Measurements from ENCODE around the gene PRRT1. TPM values are rescaled to one million over a fixed set of nuclear protein-coding genes. Genes with fewer than 3 reads are reported as not detected.
A peak's percentile ranks its signal among the peaks of the same experiment; 100 is the strongest.

The PRRT1 gene
- total and polyA plus RNA-seq, 2 of the 4 experiments (the other 2 are of a cell fraction): 0.99 TPM; not detected in 1

DNA sequence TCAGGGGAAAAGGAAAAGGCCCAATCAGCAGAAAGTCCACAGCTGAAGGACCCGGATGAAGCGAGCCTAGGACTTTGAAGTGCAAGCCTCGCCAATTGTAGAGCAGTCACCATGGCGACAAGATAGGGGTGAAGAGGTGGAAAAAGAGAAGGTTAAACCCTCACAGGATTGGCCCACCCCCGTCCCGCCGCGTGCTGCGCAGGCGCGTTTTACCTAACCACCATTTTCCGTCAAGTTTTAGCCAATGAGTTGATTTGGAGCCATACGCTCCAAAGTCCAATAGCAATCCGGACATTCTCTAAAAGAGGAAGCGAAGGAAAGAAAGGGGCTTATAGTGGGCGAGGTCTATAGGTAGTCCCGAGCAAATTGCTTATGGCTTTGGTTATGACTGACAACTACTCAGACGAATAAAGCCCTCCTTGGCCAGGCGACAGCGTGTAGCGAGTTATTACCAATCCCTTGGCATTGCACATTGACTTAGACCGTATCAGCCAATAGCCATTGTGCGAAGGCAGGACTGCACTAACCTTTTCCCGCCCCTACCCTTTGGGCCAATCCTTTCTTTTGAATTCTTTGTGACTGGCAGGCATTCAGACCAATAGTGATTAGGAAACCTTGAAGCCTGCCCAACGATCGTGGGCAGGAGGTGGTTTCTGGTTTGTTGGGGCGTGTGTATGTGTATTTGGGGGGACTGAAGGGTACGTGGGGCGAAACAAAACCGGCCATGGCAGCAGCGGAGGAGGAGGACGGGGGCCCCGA lies 26.2 kb upstream of the PRRT1 start, which contains the start of gene RNF5:
TSS of gene RNF5 (plus strand) at position 618 of the 759 bp plus-strand sequence. CDS start at position 725, 107 bp downstream.
- Histone ChIP-seq H2AK5ac (ENCODE audit: low read depth, low read length) (peak within 1 kb of the TSS; percentile 94), H2BK20ac (ENCODE audit: low read depth, low read length) (no peak within 1 kb of the TSS; the same call in none of the 2 replicates), H3K27me3 (ENCODE audit: control insufficient read depth, insufficient read depth, low read length) (no peaks in the 10 kb centered on the region), H3K27ac (ENCODE audit: insufficient read depth, low read length) (peak within 1 kb of the TSS; percentile 74), H3K4me1 (ENCODE audit: control insufficient read depth, insufficient read depth, low read length) (peaks cover 5% of the 10 kb centered on the region), H2BK5ac (ENCODE audit: low read depth, low read length, poor library complexity, severe bottlenecking) (peak within 1 kb of the TSS; percentile 90), H4K20me1 (ENCODE audit: insufficient read depth, low read length) (peaks cover 3% of the 10 kb centered on the region; the same call in 1 of the 2 replicates), H3K79me1 (ENCODE audit: low read depth in 1 of 2, low read length in 2 of 2) (peaks cover 29 to 57% of the 10 kb centered on the region in 2 experiments), H2AK9ac (replicated peaks; ENCODE audit: low read depth, low read length, poor library complexity) (peak within 1 kb of the TSS; percentile 92), H3K9me3 (ENCODE audit: control insufficient read depth, insufficient read depth, low read length) (no peaks in the 10 kb centered on the region), H4K8ac (ENCODE audit: low read depth in 2 of 2, low read length in 2 of 2) (peak within 1 kb of the TSS; percentile 58 to 89), H3K4ac (ENCODE audit: low read depth, low read length) (peak within 1 kb of the TSS; percentile 92), H3K9ac (ENCODE audit: low read depth, low read length) (peak within 1 kb of the TSS; percentile 92), H2BK120ac (ENCODE audit: low read depth, low read length) (peak within 1 kb of the TSS; percentile 65), H3K36me3 (ENCODE audit: control insufficient read depth, insufficient read depth, low read length) (peaks cover 11% of the 10 kb centered on the region; the same call in 1 of the 2 replicates), H4K5ac (ENCODE audit: low read depth, low read length) (peak within 1 kb of the TSS; percentile 77), H3K18ac (ENCODE audit: low read depth, low read length) (peak within 1 kb of the TSS; percentile 70), H4K91ac (ENCODE audit: insufficient read depth, low read depth, low read length) (peak within 1 kb of the TSS; percentile 85), H3K4me3 (ENCODE audit: insufficient read depth, low read depth, low read length) (peak within 1 kb of the TSS; percentile 65), H3K4me2 (ENCODE audit: low read depth, low read length) (peak within 1 kb of the TSS; percentile 99), H3K23ac (ENCODE audit: low read depth, low read length) (peak within 1 kb of the TSS; percentile 88), H2BK15ac (ENCODE audit: low read depth, low read length) (peak within 1 kb of the TSS; percentile 28; the same call in 2 of the 3 replicates), H2AFZ (replicated peaks; ENCODE audit: low read length, poor library complexity) (peak within 1 kb of the TSS; percentile 85), H3K14ac (replicated peaks; ENCODE audit: low read depth, low read length) (peak within 1 kb of the TSS; percentile 95), H3K9me1 (ENCODE audit: insufficient read depth, low read length) (peaks cover 25% of the 10 kb centered on the region), H3K56ac (ENCODE audit: extremely low read depth, insufficient read depth, low read length) (peak within 1 kb of the TSS; percentile 91)
- BruUV-seq (replicated peaks): no TSS peak
- DNase-seq (peak; percentile 100), ATAC-seq (ENCODE audit: low read depth) (peak; percentile 78)
- POLR2A ChIA-PET (ENCODE audit: unreplicated experiment): interaction anchor here (0.6 to 1.4 kb wide), 5 partner anchors 10 to 19 kb away, joined by 3 to 6 read pairs (median 4); no protein-coding TSS in a partner anchor
- dilution Hi-C loops (cut with HindIII; ENCODE audit: low sequenced_read_pairs, unreplicated experiment) (no loop called here), intact Hi-C loops (cut with micrococcal nuclease) (loop anchor here (2.0 to 5.0 kb wide), 2 partner anchors 25 to 61 kb away; no protein-coding TSS in a partner anchor), in situ Hi-C loops (cut with MboI; ENCODE audit: low sequenced_read_pairs) (loop anchor here (10.0 to 25.0 kb wide), 2 partner anchors 203 to 784 kb away; partner anchors contain the start of genes BRD2, DXO and HLA-DMA)
- WGBS, 2 experiments (ENCODE audit: extremely low coverage in 2 of 2, insufficient read length in 1 of 2): 0% methylated on average over 9 of the region's 33 CpGs; no CpG with 5 or more reads in 1 of the 2 experiments
- CTCF ChIA-PET: interaction anchor here (0.6 to 0.7 kb wide), 2 partner anchors 63 to 609 kb away, joined by 3 read pairs; no protein-coding TSS in a partner anchor
- TF ChIP-seq NFE2L2 (IDR thresholded peaks at IDR 0.05; ENCODE audit: low read depth, low read length) (0 out of 2 replicates have a peak, but pooled peaks have one; percentile 29), RFX5 (IDR thresholded peaks at IDR 0.05; ENCODE audit: low read depth, low read length) (no peak), RAD21 (IDR thresholded peaks at IDR 0.05; ENCODE audit: low read length) (no peak), MXI1 (IDR thresholded peaks at IDR 0.05; ENCODE audit: borderline replicate concordance, low read depth, low read length) (peak; percentile 35; the same call in 1 of the 2 replicates), MAZ (IDR thresholded peaks at IDR 0.05; ENCODE audit: borderline replicate concordance, low read depth, low read length) (peak; percentile 27; the same call in 1 of the 2 replicates), BHLHE40 (IDR thresholded peaks at IDR 0.05; ENCODE audit: low read depth, low read length) (peak; percentile 39; the same call in 1 of the 2 replicates), POLR2A (IDR thresholded peaks at IDR 0.05; ENCODE audit: low read depth, low read length) (peak; percentile 23; the same call in 1 of the 2 replicates), ELK1 (IDR thresholded peaks at IDR 0.05; ENCODE audit: borderline replicate concordance, low read depth, low read length) (no peak), MAFK (IDR thresholded peaks at IDR 0.05; ENCODE audit: low read depth, low read length) (peak; percentile 97), SMC3 (IDR thresholded peaks at IDR 0.05; ENCODE audit: low read depth, low read length) (no peak), CEBPB (IDR thresholded peaks at IDR 0.05; ENCODE audit: low read depth, low read length) (peak; percentile 71)
- TF ChIP-seq, protein P1, sequence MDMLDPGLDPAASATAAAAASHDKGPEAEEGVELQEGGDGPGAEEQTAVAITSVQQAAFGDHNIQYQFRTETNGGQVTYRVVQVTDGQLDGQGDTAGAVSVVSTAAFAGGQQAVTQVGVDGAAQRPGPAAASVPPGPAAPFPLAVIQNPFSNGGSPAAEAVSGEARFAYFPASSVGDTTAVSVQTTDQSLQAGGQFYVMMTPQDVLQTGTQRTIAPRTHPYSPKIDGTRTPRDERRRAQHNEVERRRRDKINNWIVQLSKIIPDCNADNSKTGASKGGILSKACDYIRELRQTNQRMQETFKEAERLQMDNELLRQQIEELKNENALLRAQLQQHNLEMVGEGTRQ (IDR thresholded peaks at IDR 0.05; ENCODE audit: low read depth, low read length): 0 out of 2 replicates have a peak, but pooled peaks have one; percentile 11

All from IMR-90 (cell line).